Loucy (cell line): ENCODE measurements around the gene NOMO2.
"Not testable (repeated sequence)": the region's sequence is repeated elsewhere in the genome, so short reads cannot be mapped to it uniquely, and the experiment has no call there.

Experiments
- CTCF ChIP-seq: fragments of 200-600 bp; sonication (generic); conservative IDR thresholded peaks from 2 replicates; pipeline ENCODE4 v1.5.1; 2014; ENCODE audit warnings: mild to moderate bottlenecking, antibody characterized with exemption, low read length
- EZH2phosphoT487 ChIP-seq: fragments of 200-600 bp; IDR thresholded peaks from 2 replicates; pipeline ENCODE4 v1.6.1; 2018; ENCODE audit warnings: antibody characterized with exemption, mild to moderate bottlenecking, moderate library complexity, borderline replicate concordance

GRCh38 chr16:18560416-18561220 is 1.3 kb downstream of the NOMO2 start:
- not testable (repeated sequence) for TF ChIP-seq CTCF, EZH2phosphoT487
